ENCODE data around the gene XPNPEP2. TPM values are rescaled to one million over a fixed set of nuclear protein-coding genes. Genes with fewer than 3 reads are reported as not detected.

Gene XPNPEP2
- total RNA-seq, 1 donor from 2014 or later: 0.27 TPM

DNA sequence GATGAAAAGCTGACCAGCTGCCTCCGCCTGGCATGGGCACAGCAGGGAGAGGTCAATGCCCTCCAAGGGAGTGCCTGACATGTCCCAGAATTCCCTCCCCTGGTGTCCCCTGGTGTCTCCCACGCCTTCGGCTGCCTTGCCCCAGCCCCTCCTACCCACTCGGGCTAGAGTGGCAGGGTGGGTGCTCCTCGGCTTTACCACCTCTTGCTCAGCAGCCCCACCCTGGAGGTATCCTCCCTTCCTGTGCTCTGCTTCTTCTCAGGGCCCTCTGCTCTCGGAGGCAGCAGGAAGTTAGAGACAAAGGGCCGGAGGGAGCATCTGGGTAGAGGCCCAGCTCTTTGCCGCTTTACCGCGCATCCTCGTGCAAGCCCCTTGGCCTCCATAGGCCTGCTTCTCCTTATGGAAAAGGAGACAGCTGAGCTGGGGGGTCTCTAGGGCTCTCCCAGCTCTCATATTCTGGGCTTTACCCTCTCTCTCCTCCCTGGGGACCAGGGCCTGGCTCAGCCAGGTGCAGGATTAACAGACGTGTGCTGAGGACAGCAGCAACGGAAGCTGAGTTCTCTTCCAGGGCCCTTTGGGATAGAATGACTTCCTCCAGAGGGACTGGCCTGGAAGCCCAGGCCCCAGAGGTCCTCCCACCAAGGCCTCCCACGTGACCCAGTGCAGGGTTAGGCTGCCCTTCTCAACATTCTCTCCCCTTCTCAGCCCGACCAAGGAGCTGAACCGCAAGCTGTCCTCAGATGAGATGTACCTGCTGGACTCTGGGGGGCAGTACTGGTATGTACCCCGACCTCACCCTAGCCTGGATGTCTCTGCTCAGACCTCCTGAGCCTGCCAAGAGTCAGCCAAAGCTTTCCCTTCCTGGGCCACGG lies 17.2 kb downstream of the XPNPEP2 start:
- TF ChIP-seq, protein P1, sequence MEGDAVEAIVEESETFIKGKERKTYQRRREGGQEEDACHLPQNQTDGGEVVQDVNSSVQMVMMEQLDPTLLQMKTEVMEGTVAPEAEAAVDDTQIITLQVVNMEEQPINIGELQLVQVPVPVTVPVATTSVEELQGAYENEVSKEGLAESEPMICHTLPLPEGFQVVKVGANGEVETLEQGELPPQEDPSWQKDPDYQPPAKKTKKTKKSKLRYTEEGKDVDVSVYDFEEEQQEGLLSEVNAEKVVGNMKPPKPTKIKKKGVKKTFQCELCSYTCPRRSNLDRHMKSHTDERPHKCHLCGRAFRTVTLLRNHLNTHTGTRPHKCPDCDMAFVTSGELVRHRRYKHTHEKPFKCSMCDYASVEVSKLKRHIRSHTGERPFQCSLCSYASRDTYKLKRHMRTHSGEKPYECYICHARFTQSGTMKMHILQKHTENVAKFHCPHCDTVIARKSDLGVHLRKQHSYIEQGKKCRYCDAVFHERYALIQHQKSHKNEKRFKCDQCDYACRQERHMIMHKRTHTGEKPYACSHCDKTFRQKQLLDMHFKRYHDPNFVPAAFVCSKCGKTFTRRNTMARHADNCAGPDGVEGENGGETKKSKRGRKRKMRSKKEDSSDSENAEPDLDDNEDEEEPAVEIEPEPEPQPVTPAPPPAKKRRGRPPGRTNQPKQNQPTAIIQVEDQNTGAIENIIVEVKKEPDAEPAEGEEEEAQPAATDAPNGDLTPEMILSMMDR (IDR thresholded peaks at IDR 0.05): no peak
- H3K36me3 Mint-ChIP-seq (ENCODE audit: unreplicated experiment): no peaks in the 10 kb centered on the region
- no peak for DNase-seq (ENCODE audit: extremely low spot score, unreplicated experiment)
- H3K4me1 Mint-ChIP-seq (ENCODE audit: unreplicated experiment): no peaks in the 10 kb centered on the region
- no peaks in the 10 kb centered on the region for H3K9me3 Mint-ChIP-seq (ENCODE audit: unreplicated experiment)
- H3K4me3 Mint-ChIP-seq (ENCODE audit: unreplicated experiment): no peak overlapping the region
- H3K27ac Mint-ChIP-seq (ENCODE audit: unreplicated experiment): no peak overlapping the region
- no peaks in the 10 kb centered on the region for H3K27me3 Mint-ChIP-seq (ENCODE audit: unreplicated experiment)

DNA sequence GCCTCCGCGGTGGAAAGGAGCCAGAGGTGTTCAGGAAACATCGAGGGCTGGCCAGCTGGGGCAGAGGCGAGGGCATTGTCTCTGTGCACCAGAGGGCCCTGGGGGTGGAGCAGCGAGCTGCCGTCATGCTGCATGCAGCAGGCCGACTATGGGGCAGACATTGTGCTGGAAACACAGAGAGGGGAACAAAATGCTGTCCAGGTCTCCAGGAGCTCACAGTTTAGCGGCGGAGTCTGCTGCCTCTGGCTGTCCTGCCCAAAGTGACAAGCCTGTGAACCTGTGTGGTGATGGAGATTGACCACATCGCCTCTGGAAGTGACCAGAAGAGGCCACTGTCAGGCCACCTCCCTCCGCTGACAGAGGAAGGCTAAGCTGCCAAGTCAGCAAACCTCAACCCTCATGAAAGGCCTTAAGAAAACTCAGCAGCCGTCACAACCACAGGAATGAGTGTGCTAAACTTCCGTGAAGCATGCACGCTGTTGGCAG lies 20.8 kb downstream of the XPNPEP2 start:
- Mint-ChIP-seq H3K9me3 (ENCODE audit: unreplicated experiment) (no peaks in the 10 kb centered on the region), H3K27ac (ENCODE audit: unreplicated experiment) (no peak overlapping the region), H3K4me3 (ENCODE audit: unreplicated experiment) (no peak overlapping the region), H3K36me3 (ENCODE audit: unreplicated experiment) (no peaks in the 10 kb centered on the region), H3K27me3 (ENCODE audit: unreplicated experiment) (peaks cover 2% of the 10 kb centered on the region), H3K4me1 (ENCODE audit: unreplicated experiment) (no peaks in the 10 kb centered on the region)
- no peak for DNase-seq (ENCODE audit: extremely low spot score, unreplicated experiment)
- TF ChIP-seq, protein P1 (IDR thresholded peaks at IDR 0.05): no peak

DNA sequence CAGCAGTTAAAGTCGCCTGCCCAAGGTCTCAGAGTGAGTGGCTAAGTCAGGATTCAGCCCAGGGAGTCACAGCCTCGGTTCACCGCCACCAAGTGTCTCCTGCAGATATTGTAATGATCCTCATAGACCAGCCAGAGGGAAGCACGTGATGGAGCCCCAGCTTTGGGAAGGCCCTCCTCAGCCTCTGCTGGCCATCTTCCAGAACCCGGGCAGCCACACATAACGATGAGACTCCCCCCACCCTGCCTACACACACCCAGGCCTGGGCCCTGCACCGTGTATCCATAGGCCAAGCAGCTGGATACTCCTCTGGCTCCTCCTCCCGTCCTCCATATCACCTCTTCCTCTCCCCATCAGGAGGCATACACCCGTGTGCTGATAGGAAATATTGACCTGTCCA lies 21.4 kb downstream of the XPNPEP2 start:
- Mint-ChIP-seq H3K27me3 (ENCODE audit: unreplicated experiment) (peaks cover 2% of the 10 kb centered on the region), H3K27ac (ENCODE audit: unreplicated experiment) (no peak overlapping the region), H3K9me3 (ENCODE audit: unreplicated experiment) (no peaks in the 10 kb centered on the region), H3K4me3 (ENCODE audit: unreplicated experiment) (no peak overlapping the region), H3K36me3 (ENCODE audit: unreplicated experiment) (no peaks in the 10 kb centered on the region), H3K4me1 (ENCODE audit: unreplicated experiment) (no peaks in the 10 kb centered on the region)
- TF ChIP-seq, protein P1 (IDR thresholded peaks at IDR 0.05): no peak
- DNase-seq (ENCODE audit: extremely low spot score, unreplicated experiment): no peak

DNA sequence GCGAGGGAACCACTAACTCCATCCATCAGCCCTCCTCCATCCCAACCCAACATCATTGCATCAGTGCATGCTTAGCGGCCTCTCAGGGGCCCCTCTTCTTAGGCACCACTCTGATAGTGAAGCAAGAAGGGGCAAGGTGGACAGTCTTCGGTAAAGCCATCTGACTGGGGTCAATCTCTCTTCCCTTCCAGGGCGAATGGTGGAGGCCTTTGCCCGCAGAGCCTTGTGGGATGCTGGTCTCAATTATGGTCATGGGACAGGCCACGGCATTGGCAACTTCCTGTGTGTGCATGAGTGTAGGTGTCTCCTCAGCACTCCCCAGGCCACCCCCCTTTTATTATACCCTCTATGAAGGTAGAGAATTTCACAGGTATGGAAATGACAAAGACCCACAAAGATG lies 22.2 kb downstream of the XPNPEP2 start:
- Mint-ChIP-seq H3K4me1 (ENCODE audit: unreplicated experiment) (no peaks in the 10 kb centered on the region), H3K27ac (ENCODE audit: unreplicated experiment) (no peak overlapping the region), H3K4me3 (ENCODE audit: unreplicated experiment) (no peak overlapping the region), H3K36me3 (ENCODE audit: unreplicated experiment) (no peaks in the 10 kb centered on the region), H3K27me3 (ENCODE audit: unreplicated experiment) (peaks cover 2% of the 10 kb centered on the region), H3K9me3 (ENCODE audit: unreplicated experiment) (no peaks in the 10 kb centered on the region)
- TF ChIP-seq, protein P1 (IDR thresholded peaks at IDR 0.05): no peak
- no peak for DNase-seq (ENCODE audit: extremely low spot score, unreplicated experiment)

DNA sequence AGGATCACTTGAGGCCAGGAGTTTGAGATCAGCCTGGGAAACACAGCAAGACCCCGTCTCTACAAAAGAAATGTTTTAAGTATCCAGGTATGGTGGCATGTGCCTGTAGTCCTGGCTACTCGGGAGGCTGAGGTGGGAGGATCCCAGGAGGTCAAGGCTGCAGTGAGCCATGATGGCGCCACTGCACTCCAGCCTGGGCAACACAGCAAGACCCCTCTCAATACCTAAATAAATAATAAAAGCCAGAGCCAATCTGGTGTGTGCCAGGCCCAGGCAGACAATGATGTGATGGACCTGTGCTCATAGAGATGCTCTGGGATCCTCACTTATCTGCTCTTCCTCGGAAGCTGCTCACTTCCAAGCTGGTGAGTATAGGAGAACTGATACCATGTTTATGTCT lies 22.8 kb downstream of the XPNPEP2 start:
- Mint-ChIP-seq H3K27ac (ENCODE audit: unreplicated experiment) (no peak overlapping the region), H3K4me3 (ENCODE audit: unreplicated experiment) (no peak overlapping the region), H3K4me1 (ENCODE audit: unreplicated experiment) (no peaks in the 10 kb centered on the region), H3K27me3 (ENCODE audit: unreplicated experiment) (peaks cover 2% of the 10 kb centered on the region), H3K36me3 (ENCODE audit: unreplicated experiment) (no peaks in the 10 kb centered on the region), H3K9me3 (ENCODE audit: unreplicated experiment) (no peaks in the 10 kb centered on the region)
- TF ChIP-seq, protein P1 (IDR thresholded peaks at IDR 0.05): no peak
- DNase-seq (ENCODE audit: extremely low spot score, unreplicated experiment): no peak

Measured in osteocyte (in vitro differentiated cells).